H1 (cell line): ENCODE data around the gene FAM184B. TPM values are rescaled to one million over a fixed set of nuclear protein-coding genes. Genes with fewer than 3 reads are reported as not detected.

Experiments
- CTCF ChIA-PET: fragments of 300-600 bp; sonication (Branson Sonifier 250); formaldehyde crosslinking; loops from one replicate; lab custom pipeline; 2021; ENCODE audit not compliant: partially characterized antibody; lab: Charles Lee
- POLR2A ChIA-PET: fragments of 300-600 bp; sonication (Branson Sonifier 250); formaldehyde crosslinking; loops from one replicate; lab custom pipeline; 2021; ENCODE audit warnings: inconsistent platforms; ENCODE audit not compliant: partially characterized antibody; lab: Charles Lee
- DNase-seq, 2 experiments: peaks; one replicate each; pipeline versions ENCODE4 v3.0.0 to v3.0.0-alpha.2; 2010 to 2022; ENCODE audit warnings: low spot score in 2 of 2, low read depth in 1 of 2, mixed read lengths in 1 of 2
- FAIRE-seq: peaks from 2 replicates; lab custom pipeline; 2011; peaks lifted over from hg19 to GRCh38; lab: Jason Lieb, UNC
- H2AFZ ChIP-seq: 2 replicates; pipeline ENCODE4 v1.8.1; 2012; ENCODE audit warnings: low read length, inconsistent platforms
- H2AK5ac ChIP-seq: 2 replicates; pipeline ENCODE4 v1.6.1; 2013; ENCODE audit warnings: low read depth, low read length
- H2BK120ac ChIP-seq: replicated peaks from 2 replicates; pipeline ENCODE3; 2013; ENCODE audit warnings: low read depth, low read length, inconsistent platforms
- H2BK12ac ChIP-seq: 2 replicates; pipeline ENCODE4 v1.6.1; 2013; ENCODE audit warnings: low read depth, low read length
- H2BK15ac ChIP-seq: 2 replicates; pipeline ENCODE4 v1.6.1; 2013; ENCODE audit warnings: low read length
- H2BK20ac ChIP-seq: 2 replicates; pipeline ENCODE4 v1.6.1; 2013; ENCODE audit warnings: low read length
- H2BK5ac ChIP-seq: 2 replicates; pipeline ENCODE4 v1.6.1; 2013; ENCODE audit warnings: low read depth, low read length
- H3K14ac ChIP-seq: 2 replicates; pipeline ENCODE4 v1.6.1; 2013; ENCODE audit warnings: inconsistent platforms; ENCODE audit not compliant: insufficient read length
- H3K18ac ChIP-seq: 2 replicates; pipeline ENCODE4 v1.6.1; 2013; ENCODE audit warnings: low read length; ENCODE audit errors: extremely low read depth
- H3K23ac ChIP-seq: 2 replicates; pipeline ENCODE4 v1.6.1; 2013; ENCODE audit warnings: inconsistent platforms; ENCODE audit not compliant: insufficient read length
- H3K23me2 ChIP-seq: 2 replicates; pipeline ENCODE4 v1.6.1; 2013; ENCODE audit warnings: low read depth, low read length
- H3K27ac ChIP-seq: 2 replicates; pipeline ENCODE4 v1.6.1; 2011; ENCODE audit warnings: low read depth, low read length, inconsistent platforms
- H3K27me3 ChIP-seq, 4 experiments: replicated peaks in 1 of 4; 1 replicate in 1 of 4; 2 replicates in 3 of 4; pipeline versions ENCODE4 v1.6.1 to v1.8.1; 2011 to 2013; ENCODE audit warnings: low read length in 3 of 4, mild to moderate bottlenecking in 3 of 4, inconsistent platforms in 2 of 4, mixed read lengths in 2 of 4, moderate library complexity in 1 of 4; ENCODE audit not compliant: control insufficient read depth in 3 of 4, insufficient read depth in 3 of 4; ENCODE audit errors: extremely low read depth in 1 of 4
- H3K36me3 ChIP-seq, 4 experiments: 2 replicates each; pipeline versions ENCODE4 v1.6.1 to v1.8.1; 2011 to 2013; ENCODE audit warnings: mild to moderate bottlenecking in 4 of 4, low read length in 3 of 4, moderate library complexity in 2 of 4, control low read depth in 1 of 4, inconsistent platforms in 1 of 4; ENCODE audit not compliant: insufficient read depth in 4 of 4, control insufficient read depth in 2 of 4
- H3K4ac ChIP-seq: replicated peaks from 2 replicates; pipeline ENCODE3; 2013; ENCODE audit warnings: low read length, low read depth, mixed read lengths, inconsistent platforms; ENCODE audit not compliant: insufficient read length
- H3K4me1 ChIP-seq, 4 experiments: replicated peaks in 1 of 4; 1 replicate in 1 of 4; 2 replicates in 3 of 4; pipeline versions ENCODE4 v1.6.1 to v1.8.1; 2011 to 2013; ENCODE audit warnings: low read length in 3 of 4, inconsistent platforms in 2 of 4, mixed read lengths in 1 of 4; ENCODE audit not compliant: insufficient read depth in 4 of 4, control insufficient read depth in 3 of 4
- H3K4me2 ChIP-seq, 2 experiments: 2 replicates each; pipeline versions ENCODE4 v1.6.1 to v1.8.1; 2011 to 2013; ENCODE audit warnings: low read depth in 2 of 2, low read length in 2 of 2, control low read depth in 1 of 2, inconsistent platforms in 1 of 2, mild to moderate bottlenecking in 1 of 2; ENCODE audit not compliant: insufficient read depth in 1 of 2
- H3K4me3 ChIP-seq, 4 experiments: fragments of 200-600, 300-600 bp in 1 of 4; sonication (generic), shearing (Covaris generic), sonication (Bioruptor Twin) in 1 of 4; 2 replicates each; pipeline versions ENCODE4 v1.5.1 to v1.8.1; 2011 to 2016; ENCODE audit warnings: low read length in 4 of 4, low read depth in 3 of 4, control low read depth in 2 of 4, inconsistent platforms in 2 of 4, mild to moderate bottlenecking in 2 of 4, mixed read lengths in 1 of 4, moderate library complexity in 1 of 4; ENCODE audit not compliant: insufficient read depth in 2 of 4; ENCODE audit errors: extremely low read depth in 1 of 4
- H3K56ac ChIP-seq: replicated peaks from 2 replicates; pipeline ENCODE3; 2013; ENCODE audit warnings: low read depth, mild to moderate bottlenecking, mixed read lengths, low read length, inconsistent platforms; ENCODE audit not compliant: insufficient read length
- H3K79me1 ChIP-seq: 2 replicates; pipeline ENCODE4 v1.6.1; 2013; ENCODE audit warnings: low read depth, low read length, control low read depth
- H3K79me2 ChIP-seq, 2 experiments: 2 replicates each; pipeline versions ENCODE4 v1.6.1 to v1.8.1; 2012 to 2013; ENCODE audit warnings: low read length in 2 of 2, mild to moderate bottlenecking in 2 of 2, inconsistent platforms in 1 of 2; ENCODE audit not compliant: insufficient read depth in 2 of 2, control insufficient read depth in 1 of 2
- H3K9ac ChIP-seq, 4 experiments: replicated peaks in 1 of 4; 1 replicate in 1 of 4; 2 replicates in 3 of 4; pipeline versions ENCODE4 v1.6.1 to v1.8.1; 2011 to 2013; ENCODE audit warnings: low read depth in 3 of 4, low read length in 3 of 4, control low read depth in 2 of 4, mild to moderate bottlenecking in 2 of 4, moderate library complexity in 2 of 4, inconsistent platforms in 1 of 4; ENCODE audit errors: extremely low read depth in 1 of 4
- H3K9me3 ChIP-seq, 2 experiments: 2 replicates each; pipeline versions ENCODE4 v1.6.1 to v1.8.1; 2012 to 2013; ENCODE audit warnings: mild to moderate bottlenecking in 2 of 2, moderate library complexity in 2 of 2, control low read depth in 1 of 2, inconsistent platforms in 1 of 2, low read depth in 1 of 2, low read length in 1 of 2, mixed read lengths in 1 of 2; ENCODE audit not compliant: insufficient read depth in 2 of 2
- H4K20me1 ChIP-seq, 2 experiments: replicated peaks in 1 of 2; 2 replicates each; pipeline versions ENCODE3 to v1.8.1; 2011 to 2013; ENCODE audit warnings: inconsistent platforms in 2 of 2, low read length in 2 of 2, mild to moderate bottlenecking in 1 of 2; ENCODE audit not compliant: insufficient read depth in 2 of 2, control insufficient read depth in 1 of 2
- H4K5ac ChIP-seq: 2 replicates; pipeline ENCODE4 v1.6.1; 2013; ENCODE audit warnings: low read length, low read depth, mixed read lengths, inconsistent platforms; ENCODE audit not compliant: insufficient read length
- H4K8ac ChIP-seq: 2 replicates; pipeline ENCODE4 v1.8.0; 2013; ENCODE audit warnings: mild to moderate bottlenecking, moderate library complexity, low read length, inconsistent platforms; ENCODE audit not compliant: insufficient read depth; ENCODE audit errors: extremely low read depth
- H4K91ac ChIP-seq: replicated peaks from 2 replicates; pipeline ENCODE3; 2013; ENCODE audit warnings: low read length, mixed read lengths, inconsistent platforms; ENCODE audit not compliant: insufficient read length
- HDAC2 ChIP-seq, 2 experiments: fragments of 300-600 bp in 1 of 2; sonication (generic) in 1 of 2; IDR thresholded peaks; 2 replicates each; pipeline ENCODE4 v1.6.1; 2011 to 2012; ENCODE audit warnings: low read depth in 2 of 2, low read length in 2 of 2, mild to moderate bottlenecking in 2 of 2, moderate library complexity in 2 of 2, borderline replicate concordance in 1 of 2, inconsistent platforms in 1 of 2
- JUN ChIP-seq: IDR thresholded peaks from 2 replicates; pipeline ENCODE4 v1.6.1; 2011; ENCODE audit warnings: low read depth, mild to moderate bottlenecking, improper control_type of control experiment, low read length
- KDM4A ChIP-seq: IDR thresholded peaks from one replicate; pipeline ENCODE4 v1.7.1; 2012; ENCODE audit warnings: low read depth, mild to moderate bottlenecking, moderate library complexity, low read length, inconsistent platforms; ENCODE audit not compliant: severe bottlenecking
- NRF1 ChIP-seq: IDR thresholded peaks from 2 replicates; pipeline ENCODE4 v1.6.1; 2011; ENCODE audit warnings: mild to moderate bottlenecking, low read depth, low read length, improper control_type of control experiment
- ZNF274 ChIP-seq: IDR thresholded peaks from 2 replicates; pipeline ENCODE4 v1.7.0; 2012; ENCODE audit warnings: low read length, borderline replicate concordance; ENCODE audit errors: extremely low read depth
- WGBS, 2 experiments: shearing (Covaris generic) in 1 of 2; methylation state at CpG; one replicate each; pipeline versions ENCODE4 v1.1.6 to v1.1.7; 2013 to 2015; ENCODE audit warnings: low lambda C conversion rate in 2 of 2, mixed read lengths in 2 of 2, inconsistent platforms in 1 of 2, low coverage in 1 of 2, missing lambda C conversion rate in 1 of 2; ENCODE audit not compliant: insufficient replicate concordance in 2 of 2, insufficient coverage in 1 of 2, insufficient read length in 1 of 2; ENCODE audit errors: extremely low coverage in 1 of 2, missing lambda C conversion rate in 1 of 2; 5-methylcytosine and 5-hydroxymethylcytosine counted together
- polyA plus RNA-seq, 7 experiments: library from polyadenylated mRNA; depleted of rRNA in 3 of 7; stranded (reverse) in 5 of 7; unstranded in 2 of 7; fragments of >200 nt in 5 of 7; fragments of 200-250 nt in 2 of 7; gene quantifications; 1 replicate in 5 of 7; 2 replicates in 1 of 7; 4 replicates in 1 of 7; pipeline versions ENCODE4 v1.2.1 to v1.2.3, GENCODE V29; 2011 to 2013; ENCODE audit warnings: missing spikeins in 2 of 7, mixed read lengths in 2 of 7
- total RNA-seq: library from RNA; stranded (reverse); fragmentation: NEBNext Ultra II Directional; extraction: Animal tissue kit (Norgen Biotek cat#: 25700); gene quantifications from 2 replicates; pipeline ENCODE4 v1.2.1, GENCODE V29; 2021

The FAM184B gene
- total and polyA plus RNA-seq, 2 of the 8 experiments (the other 6 are each of a cell fraction or from before 2014, with no cell fraction given) = 0.05 to 0.39 TPM

DNA sequence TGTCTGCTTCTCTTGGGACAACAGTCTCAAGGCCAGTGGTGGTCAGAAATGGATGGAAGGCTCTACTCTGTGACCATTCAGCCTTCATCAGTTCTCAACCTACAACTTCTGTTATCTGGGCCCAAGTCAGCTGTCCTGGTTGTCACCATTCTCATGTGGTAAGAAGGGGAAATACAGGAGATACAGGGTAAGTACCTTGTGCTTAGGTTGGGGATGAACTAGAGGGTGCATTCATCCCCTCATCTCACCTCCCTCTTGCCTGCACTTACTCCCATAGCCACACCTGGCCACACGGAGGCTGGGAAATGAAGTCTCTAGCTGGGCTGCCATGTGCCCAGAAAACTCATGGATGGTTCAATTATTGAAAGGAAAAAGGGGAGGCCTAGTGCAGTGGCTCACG, 44.9 kb downstream of the FAM184B start:
- Histone ChIP-seq H3K23ac (no peak overlapping the region), H4K8ac (no peak overlapping the region), H4K20me1 (no peaks in the 10 kb centered on the region), H3K27me3 (no peaks in the 10 kb centered on the region), H3K36me3 (no peaks in the 10 kb centered on the region), H3K9me3 (no peaks in the 10 kb centered on the region), H2AK5ac (no peak overlapping the region), H3K79me1 (no peaks in the 10 kb centered on the region), H4K91ac (no peak overlapping the region), H2BK120ac (no peak overlapping the region), H2AFZ (no peak overlapping the region), H3K27ac (no peak overlapping the region), H3K4me1 (no peaks in the 10 kb centered on the region), H2BK15ac (no peak overlapping the region), H3K79me2 (no peaks in the 10 kb centered on the region), H2BK12ac (no peak overlapping the region), H3K18ac (no peak overlapping the region), H3K14ac (no peak overlapping the region), H4K5ac (no peak overlapping the region), H3K56ac (no peak overlapping the region), H2BK5ac (no peak overlapping the region), H3K23me2 (no peaks in the 10 kb centered on the region), H3K4ac (no peak overlapping the region), H2BK20ac (no peak overlapping the region), H3K9ac (no peak overlapping the region), H3K4me3 (no peak overlapping the region), H3K4me2 (no peak overlapping the region)
- ChIA-PET CTCF (interaction anchor here (0.6 to 1.9 kb wide), 2 partner anchors 11 to 186 kb away, joined by 3 to 5 read pairs; no protein-coding TSS in a partner anchor), POLR2A (no interaction called here)
- WGBS, 2 experiments = 92% methylated on average over 2 of the region's 2 CpGs; no CpG with 5 or more reads in 1 of the 2 experiments
- no peak for TF ChIP-seq ZNF274
- TF ChIP-seq NRF1 = no peak
- TF ChIP-seq KDM4A = no peak
- TF ChIP-seq HDAC2 (IDR thresholded peaks at IDR 0.05; ENCODE audit: borderline replicate concordance in 1 of 2, low read depth in 2 of 2, low read length in 2 of 2) = no peak
- TF ChIP-seq JUN = no peak
- DNase-seq = no peak
- no peak for FAIRE-seq
